AG04449 (cell line): Measurements from ENCODE around the gene TNF.
A peak's percentile ranks its signal among the peaks of the same experiment; 100 is the strongest.

ENCODE experiments used
- CTCF ChIA-PET: fragments of 350-600 bp; formaldehyde crosslinking; extraction: SDS; loops from one replicate; lab custom pipeline; 2021; ENCODE audit warnings: antibody characterized with exemption; lab: Yijun Ruan, JAX
- POLR2A ChIA-PET: fragments of 400-600, 350-600 bp; formaldehyde crosslinking; extraction: SDS; loops from one replicate; lab custom pipeline; 2020; ENCODE audit warnings: antibody characterized with exemption, inconsistent platforms; lab: Yijun Ruan, JAX
- DNase-seq: peaks from one replicate; pipeline ENCODE4 v3.0.0-alpha.2; 2010; ENCODE audit warnings: low read depth, low spot score
- H3K4me3 ChIP-seq: 2 replicates; pipeline ENCODE4 v1.5.1; 2011; ENCODE audit warnings: low read depth, mild to moderate bottlenecking, control low read depth, low read length
- CTCF ChIP-seq: IDR thresholded peaks from one replicate; pipeline ENCODE4 v1.5.1; 2011; ENCODE audit warnings: mild to moderate bottlenecking, moderate library complexity, low read length, control low read depth, inconsistent platforms; ENCODE audit not compliant: insufficient read depth; ENCODE audit errors: missing control alignments

TNF gene

DNA sequence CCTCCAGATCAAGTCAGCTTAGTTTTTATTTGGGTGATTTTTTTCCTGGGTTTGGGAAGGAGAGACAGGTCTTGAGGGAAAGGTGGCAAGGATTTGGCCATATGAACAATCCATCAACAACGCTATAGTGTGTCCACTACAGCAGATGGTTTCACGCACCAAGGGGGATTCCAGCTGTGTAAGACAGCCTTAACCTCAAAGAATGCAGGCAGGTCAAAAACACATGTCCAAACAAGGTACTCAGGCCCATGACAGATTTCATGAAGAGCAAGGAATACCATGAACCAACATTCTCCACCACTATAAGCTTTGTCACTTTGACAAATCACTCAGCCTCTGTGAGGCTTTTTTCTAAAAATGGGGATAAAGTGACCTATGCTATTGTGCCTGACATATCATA, 41.6 kb downstream of the TNF start:
- TF ChIP-seq CTCF = no peak
- no peak overlapping the region for H3K4me3 ChIP-seq
- POLR2A ChIA-PET = no interaction called here
- CTCF ChIA-PET = interaction anchor here (1.2 to 12.1 kb wide), 2 partner anchors 20 to 66 kb away, joined by 3 to 148 read pairs; no protein-coding TSS in a partner anchor
- no peak for DNase-seq

- TF ChIP-seq CTCF = no peak
- peak overlapping the region; percentile 80 for H3K4me3 ChIP-seq
- POLR2A ChIA-PET = interaction anchor here (1.5 kb wide), 1 partner anchor 32 kb away, joined by 3 read pairs; the partner anchor contains the start of gene BAG6
- CTCF ChIA-PET = interaction anchor here (0.6 to 1.3 kb wide), 3 partner anchors 18 to 73 kb away, joined by 3 read pairs; partner anchors contain the start of gene ATP6V1G2
- peak; percentile 95 for DNase-seq
Measured at GRCh38 chr6:31619805-31620585, 44.6 kb downstream of the TNF start.

DNA sequence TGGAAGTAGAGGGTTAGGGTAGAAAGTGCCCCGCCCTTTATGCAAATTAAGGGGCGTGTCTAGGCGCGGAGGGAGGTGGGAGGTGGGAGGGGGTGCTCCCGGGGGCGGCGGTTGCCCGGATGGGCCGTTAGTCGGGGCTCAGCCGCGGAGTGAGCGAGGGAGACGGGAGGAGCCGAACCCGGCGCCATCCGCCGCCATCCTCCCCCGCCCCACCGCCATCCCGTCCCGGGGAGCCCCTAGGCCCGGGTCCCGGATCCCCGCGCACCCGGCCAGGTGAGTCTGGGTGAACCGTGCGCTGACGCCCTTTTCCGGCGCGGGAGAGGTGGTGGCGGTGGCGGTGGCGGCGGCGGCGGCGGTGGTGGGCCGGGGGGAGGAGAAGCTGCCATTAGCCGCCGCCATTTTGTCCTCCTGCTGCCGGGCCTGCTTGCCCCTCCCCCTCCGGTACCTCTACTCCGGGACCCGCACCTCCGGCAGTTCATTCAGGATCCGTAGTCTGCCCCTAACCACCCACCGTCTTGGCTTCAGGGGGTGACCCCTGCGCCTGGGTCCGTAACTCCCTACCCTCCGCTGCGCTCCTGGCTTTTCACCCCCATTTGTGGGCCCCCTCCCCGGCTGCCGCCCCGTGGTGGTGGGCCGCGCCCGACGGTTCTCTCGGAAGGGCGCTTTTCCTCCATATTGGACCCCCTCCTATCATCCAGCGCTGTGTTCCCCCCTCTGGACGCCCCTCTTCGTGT, 45.4 kb downstream of the TNF start, which contains the start of gene PRRC2A:
Gene PRRC2A (plus strand): TSS at position 130 of the 734 bp plus-strand sequence. CDS start 2,075 bp downstream, outside the sequence.
- no peak for TF ChIP-seq CTCF
- CTCF ChIA-PET = interaction anchor here (1.0 to 2.7 kb wide), 4 partner anchors 19 to 74 kb away, joined by 3 to 17 read pairs (median 4); partner anchors contain the start of genes ATP6V1G2 and NFKBIL1
- H3K4me3 ChIP-seq = peak within 1 kb of the TSS; percentile 97
- DNase-seq = no peak
- POLR2A ChIA-PET = interaction anchor here (1.4 to 3.1 kb wide), 3 partner anchors 18 to 40 kb away, joined by 3 to 16 read pairs (median 4); partner anchors contain the start of genes BAG6 and C6orf47

DNA sequence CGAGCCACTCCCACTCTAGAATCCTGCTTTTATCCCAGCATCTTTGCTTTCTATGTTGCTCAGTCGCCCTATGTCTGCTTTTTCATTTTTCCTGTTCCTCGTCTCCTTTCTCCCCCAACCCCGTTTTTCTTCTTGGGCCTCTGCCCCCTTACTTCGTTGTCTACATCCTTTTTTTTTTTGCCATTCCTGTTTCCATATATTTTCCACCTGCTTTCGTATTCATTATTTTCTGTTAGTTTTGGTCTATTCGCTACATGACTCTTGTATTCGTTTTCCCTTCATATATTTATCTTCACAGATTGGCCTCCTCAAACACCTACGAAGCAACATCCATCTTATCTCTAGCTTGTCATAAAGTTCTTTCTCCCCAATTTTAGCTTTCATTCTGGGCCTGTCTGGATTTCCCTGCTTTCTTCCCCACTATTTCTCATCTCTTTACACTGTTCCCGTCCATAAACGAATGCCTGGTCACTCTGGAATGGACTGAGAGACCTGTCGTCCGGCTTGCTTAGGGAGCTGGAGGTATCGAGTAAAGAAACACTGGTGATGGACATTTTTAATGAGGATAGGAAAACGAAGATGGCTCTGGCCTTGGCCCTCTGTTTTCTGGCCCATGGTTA, 46.1 kb downstream of the TNF start:
- POLR2A ChIA-PET = interaction anchor here (0.6 to 3.1 kb wide), 6 partner anchors 13 to 328 kb away, joined by 3 to 16 read pairs (median 5); partner anchors contain the start of gene C6orf47

DNA sequence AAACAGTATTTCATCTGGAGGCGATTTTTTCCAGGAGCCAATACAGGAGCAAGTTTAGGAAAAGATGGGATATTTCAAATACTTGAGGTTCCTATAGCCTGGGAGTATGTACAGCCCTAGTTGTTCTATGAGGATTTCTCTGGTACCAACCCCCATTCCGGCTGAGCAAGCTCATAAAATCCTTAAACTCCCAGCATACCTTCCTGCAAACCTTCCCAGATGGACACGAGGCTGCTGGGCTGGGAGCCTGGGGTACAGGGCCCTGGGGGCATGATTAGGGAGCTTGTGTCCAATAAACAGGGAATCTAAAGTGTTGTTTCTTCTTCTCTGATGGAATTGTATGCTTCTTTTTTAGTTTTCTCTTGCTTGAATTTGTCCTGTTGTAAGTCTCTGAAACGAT, 46.6 kb downstream of the TNF start:
- POLR2A ChIA-PET = interaction anchor here (0.6 to 3.1 kb wide), 6 partner anchors 12 to 327 kb away, joined by 3 to 16 read pairs (median 5); partner anchors contain the start of gene C6orf47
- no peak for TF ChIP-seq CTCF
- peak overlapping the region; percentile 97 for H3K4me3 ChIP-seq
- CTCF ChIA-PET = interaction anchor here (1.1 to 2.7 kb wide), 3 partner anchors 12 to 76 kb away, joined by 4 to 17 read pairs (median 4); partner anchors contain the start of genes ATP6V1G2 and NFKBIL1
- peak; percentile 4 for DNase-seq

More for the DNA sequence above, 46.1 kb downstream of the TNF start:
- DNase-seq = no peak
- peak overlapping the region; percentile 97 for H3K4me3 ChIP-seq
- TF ChIP-seq CTCF = no peak
- CTCF ChIA-PET = interaction anchor here (1.1 to 2.7 kb wide), 2 partner anchors 41 to 75 kb away, joined by 4 to 17 read pairs; partner anchors contain the start of genes ATP6V1G2 and NFKBIL1
